Measurements from ENCODE around the gene NFKBIB. TPM values are rescaled to one million over a fixed set of nuclear protein-coding genes. Genes with fewer than 3 reads are reported as not detected.

NFKBIB gene
- total and polyA plus RNA-seq, 2 of the 13 experiments (the other 11 are each of a cell fraction or from before 2014, with no cell fraction given) = 8.6 to 14.9 TPM

DNA sequence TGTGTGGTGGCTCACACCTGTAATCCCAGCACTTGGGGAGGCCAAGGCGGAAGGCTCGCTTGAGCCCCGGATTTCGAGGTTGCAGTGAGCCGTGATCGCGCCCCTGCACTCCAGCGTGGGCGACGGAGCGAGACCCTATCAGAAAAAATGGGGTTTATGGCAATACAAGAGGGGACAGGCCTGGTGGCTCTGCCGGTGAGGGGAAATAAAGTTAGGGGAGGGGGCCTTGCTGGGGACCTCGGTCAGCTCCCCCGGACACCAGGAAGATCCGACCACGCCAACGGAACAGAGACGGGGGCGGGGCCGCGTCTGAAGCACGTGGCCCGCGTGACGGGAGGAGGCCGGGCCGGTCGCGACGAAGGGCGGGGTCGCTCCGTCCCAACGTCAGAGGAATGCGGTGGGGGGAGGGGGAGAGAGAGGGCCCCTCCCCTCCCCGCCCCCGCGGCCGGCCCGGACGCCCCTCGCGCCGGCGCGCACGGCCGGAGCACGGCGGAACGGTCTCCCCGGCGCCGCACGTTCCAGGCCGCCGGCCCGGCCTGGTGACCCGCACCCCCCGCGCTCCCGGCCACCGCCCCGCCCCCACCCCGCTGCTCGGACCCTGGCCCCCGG, 48.0 kb upstream of the NFKBIB start (continued):
- no peak for TF ChIP-seq ATF7 (IDR thresholded peaks at IDR 0.05)
- 0 out of 2 replicates have a peak, but pooled peaks have one; percentile 15 for TF ChIP-seq ATF7 (CRISPR knock-in tag; IDR thresholded peaks at IDR 0.05)
- TF ChIP-seq CEBPG (CRISPR knock-in tag; IDR thresholded peaks at IDR 0.05) = peak; percentile 15; the same call in 1 of the 2 replicates
- no peak for TF ChIP-seq ZFP41 (CRISPR knock-in tag; IDR thresholded peaks at IDR 0.05; ENCODE audit: borderline replicate concordance)
- TF ChIP-seq ZNF550 (CRISPR knock-in tag; IDR thresholded peaks at IDR 0.05; ENCODE audit: borderline replicate concordance) = no peak
- TF ChIP-seq, protein P1, sequence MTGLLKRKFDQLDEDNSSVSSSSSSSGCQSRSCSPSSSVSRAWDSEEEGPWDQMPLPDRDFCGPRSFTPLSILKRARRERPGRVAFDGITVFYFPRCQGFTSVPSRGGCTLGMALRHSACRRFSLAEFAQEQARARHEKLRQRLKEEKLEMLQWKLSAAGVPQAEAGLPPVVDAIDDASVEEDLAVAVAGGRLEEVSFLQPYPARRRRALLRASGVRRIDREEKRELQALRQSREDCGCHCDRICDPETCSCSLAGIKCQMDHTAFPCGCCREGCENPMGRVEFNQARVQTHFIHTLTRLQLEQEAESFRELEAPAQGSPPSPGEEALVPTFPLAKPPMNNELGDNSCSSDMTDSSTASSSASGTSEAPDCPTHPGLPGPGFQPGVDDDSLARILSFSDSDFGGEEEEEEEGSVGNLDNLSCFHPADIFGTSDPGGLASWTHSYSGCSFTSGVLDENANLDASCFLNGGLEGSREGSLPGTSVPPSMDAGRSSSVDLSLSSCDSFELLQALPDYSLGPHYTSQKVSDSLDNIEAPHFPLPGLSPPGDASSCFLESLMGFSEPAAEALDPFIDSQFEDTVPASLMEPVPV (CRISPR knock-in tag; IDR thresholded peaks at IDR 0.05) = no peak
- TF ChIP-seq, protein P2, sequence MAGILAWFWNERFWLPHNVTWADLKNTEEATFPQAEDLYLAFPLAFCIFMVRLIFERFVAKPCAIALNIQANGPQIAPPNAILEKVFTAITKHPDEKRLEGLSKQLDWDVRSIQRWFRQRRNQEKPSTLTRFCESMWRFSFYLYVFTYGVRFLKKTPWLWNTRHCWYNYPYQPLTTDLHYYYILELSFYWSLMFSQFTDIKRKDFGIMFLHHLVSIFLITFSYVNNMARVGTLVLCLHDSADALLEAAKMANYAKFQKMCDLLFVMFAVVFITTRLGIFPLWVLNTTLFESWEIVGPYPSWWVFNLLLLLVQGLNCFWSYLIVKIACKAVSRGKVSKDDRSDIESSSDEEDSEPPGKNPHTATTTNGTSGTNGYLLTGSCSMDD (CRISPR knock-in tag; IDR thresholded peaks at IDR 0.05) = no peak
- no peak for TF ChIP-seq ZNF724P (CRISPR knock-in tag; IDR thresholded peaks at IDR 0.05; ENCODE audit: borderline replicate concordance)
- no peak for TF ChIP-seq ZNF432 (CRISPR knock-in tag; IDR thresholded peaks at IDR 0.05; ENCODE audit: borderline replicate concordance)
- TF ChIP-seq GATA4 (IDR thresholded peaks at IDR 0.05; ENCODE audit: borderline replicate concordance, low read depth) = no peak
- TF ChIP-seq TEAD3 (CRISPR knock-in tag; optimal IDR thresholded peaks at IDR 0.05; ENCODE audit: borderline replicate concordance) = peak; percentile 89
- TF ChIP-seq CCAR2 (optimal IDR thresholded peaks at IDR 0.05; ENCODE audit: low read depth, low read length) = no peak
- TF ChIP-seq ZNF33A (CRISPR knock-in tag; IDR thresholded peaks at IDR 0.05; ENCODE audit: borderline replicate concordance) = no peak
- TF ChIP-seq, protein P3, sequence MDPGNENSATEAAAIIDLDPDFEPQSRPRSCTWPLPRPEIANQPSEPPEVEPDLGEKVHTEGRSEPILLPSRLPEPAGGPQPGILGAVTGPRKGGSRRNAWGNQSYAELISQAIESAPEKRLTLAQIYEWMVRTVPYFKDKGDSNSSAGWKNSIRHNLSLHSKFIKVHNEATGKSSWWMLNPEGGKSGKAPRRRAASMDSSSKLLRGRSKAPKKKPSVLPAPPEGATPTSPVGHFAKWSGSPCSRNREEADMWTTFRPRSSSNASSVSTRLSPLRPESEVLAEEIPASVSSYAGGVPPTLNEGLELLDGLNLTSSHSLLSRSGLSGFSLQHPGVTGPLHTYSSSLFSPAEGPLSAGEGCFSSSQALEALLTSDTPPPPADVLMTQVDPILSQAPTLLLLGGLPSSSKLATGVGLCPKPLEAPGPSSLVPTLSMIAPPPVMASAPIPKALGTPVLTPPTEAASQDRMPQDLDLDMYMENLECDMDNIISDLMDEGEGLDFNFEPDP (CRISPR knock-in tag; conservative IDR thresholded peaks at IDR 0.05) = no peak
- TF ChIP-seq FOXK1 (CRISPR knock-in tag; IDR thresholded peaks at IDR 0.05; ENCODE audit: borderline replicate concordance, low read depth) = peak; percentile 64; the same call in 1 of the 2 replicates
- 0 out of 2 replicates have a peak, but pooled peaks have one; percentile 37 for TF ChIP-seq ZNF501 (CRISPR knock-in tag; IDR thresholded peaks at IDR 0.05)
- peak; percentile 19; the same call in 1 of the 2 replicates for TF ChIP-seq ZNF670 (CRISPR knock-in tag; IDR thresholded peaks at IDR 0.05; ENCODE audit: borderline replicate concordance)
- no peak for TF ChIP-seq HIVEP1 (CRISPR knock-in tag; IDR thresholded peaks at IDR 0.05)
- TF ChIP-seq TCF7 (IDR thresholded peaks at IDR 0.05; ENCODE audit: low read depth) = no peak
- peak; percentile 65; the same call in 1 of the 2 replicates for TF ChIP-seq ZSCAN12 (CRISPR knock-in tag; IDR thresholded peaks at IDR 0.05)
- peak; percentile 66; the same call in 1 of the 2 replicates for TF ChIP-seq SP4 (CRISPR knock-in tag; IDR thresholded peaks at IDR 0.05)
- no peak for TF ChIP-seq ZNF776 (CRISPR knock-in tag; IDR thresholded peaks at IDR 0.05)
- no peak for TF ChIP-seq GFI1 (CRISPR knock-in tag; IDR thresholded peaks at IDR 0.05; ENCODE audit: borderline replicate concordance)
- TF ChIP-seq ZNF143 (CRISPR knock-in tag; IDR thresholded peaks at IDR 0.05) = no peak
- peak; percentile 97 for TF ChIP-seq SAP130 (CRISPR knock-in tag; IDR thresholded peaks at IDR 0.05; ENCODE audit: low read depth)
